ENCODE data around the gene SMLR1.

DNA sequence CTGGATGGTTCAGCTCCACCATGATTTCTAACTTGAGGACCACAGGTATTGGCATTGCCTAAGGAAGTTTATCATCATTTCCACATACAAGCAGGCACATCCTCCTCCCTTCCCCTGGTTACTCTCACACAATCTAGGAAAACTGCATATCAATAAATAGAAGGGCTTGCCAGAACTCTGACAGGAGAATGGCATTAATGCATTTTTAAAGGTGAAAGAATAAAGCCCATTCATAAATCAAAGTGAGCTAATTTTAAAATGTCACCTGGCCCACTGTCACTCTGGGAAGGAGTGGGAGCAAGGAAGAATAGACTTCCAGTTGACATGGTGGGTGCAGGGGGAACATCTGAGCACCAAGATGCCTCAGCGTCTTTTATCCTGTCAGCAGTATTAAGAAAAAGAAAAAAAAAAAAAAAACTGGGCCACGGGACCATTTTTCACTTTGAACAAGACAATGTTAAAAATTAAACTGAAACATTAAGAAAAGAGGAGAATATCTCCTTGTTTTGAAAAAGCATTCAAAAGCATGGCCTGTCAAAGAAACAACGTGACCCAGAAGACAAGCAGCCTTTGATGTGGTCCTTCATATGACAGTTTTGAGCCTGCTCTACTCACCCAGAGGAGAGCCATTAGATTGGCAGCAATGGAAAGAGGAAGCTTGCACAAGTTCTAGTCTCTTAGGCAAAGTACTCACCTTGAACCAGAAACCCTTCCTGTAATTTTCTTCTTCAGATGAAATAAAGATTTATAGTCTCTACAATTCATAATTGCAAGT is 39.3 kb upstream of the SMLR1 start:
- TF ChIP-seq, protein P1, sequence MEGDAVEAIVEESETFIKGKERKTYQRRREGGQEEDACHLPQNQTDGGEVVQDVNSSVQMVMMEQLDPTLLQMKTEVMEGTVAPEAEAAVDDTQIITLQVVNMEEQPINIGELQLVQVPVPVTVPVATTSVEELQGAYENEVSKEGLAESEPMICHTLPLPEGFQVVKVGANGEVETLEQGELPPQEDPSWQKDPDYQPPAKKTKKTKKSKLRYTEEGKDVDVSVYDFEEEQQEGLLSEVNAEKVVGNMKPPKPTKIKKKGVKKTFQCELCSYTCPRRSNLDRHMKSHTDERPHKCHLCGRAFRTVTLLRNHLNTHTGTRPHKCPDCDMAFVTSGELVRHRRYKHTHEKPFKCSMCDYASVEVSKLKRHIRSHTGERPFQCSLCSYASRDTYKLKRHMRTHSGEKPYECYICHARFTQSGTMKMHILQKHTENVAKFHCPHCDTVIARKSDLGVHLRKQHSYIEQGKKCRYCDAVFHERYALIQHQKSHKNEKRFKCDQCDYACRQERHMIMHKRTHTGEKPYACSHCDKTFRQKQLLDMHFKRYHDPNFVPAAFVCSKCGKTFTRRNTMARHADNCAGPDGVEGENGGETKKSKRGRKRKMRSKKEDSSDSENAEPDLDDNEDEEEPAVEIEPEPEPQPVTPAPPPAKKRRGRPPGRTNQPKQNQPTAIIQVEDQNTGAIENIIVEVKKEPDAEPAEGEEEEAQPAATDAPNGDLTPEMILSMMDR (IDR thresholded peaks at IDR 0.05) = no peak
- no peak for TF ChIP-seq ZFX (IDR thresholded peaks at IDR 0.05; ENCODE audit: borderline replicate concordance)

Data from 22Rv1 (cell line).